Panc1 (cell line): ENCODE results near the gene GLIS1.

Experiments used
- POLR2AphosphoS5 ChIP-seq: IDR thresholded peaks from 2 replicates; pipeline ENCODE4 v1.6.1; 2012; ENCODE audit warnings: mild to moderate bottlenecking, low read depth, low read length, moderate library complexity
- REST ChIP-seq, 2 experiments: IDR thresholded peaks; 2 replicates each; pipeline ENCODE4 v1.6.1; 2011 to 2012; ENCODE audit warnings: low read depth in 2 of 2, control low read depth in 1 of 2, low read length in 1 of 2, mild to moderate bottlenecking in 1 of 2, moderate library complexity in 1 of 2; ENCODE audit not compliant: insufficient read depth in 1 of 2
- SIN3A ChIP-seq: IDR thresholded peaks from 2 replicates; pipeline ENCODE4 v1.6.1; 2012; ENCODE audit warnings: low read depth, mild to moderate bottlenecking, low read length, moderate library complexity, borderline replicate concordance; ENCODE audit not compliant: insufficient read depth
- TCF7L2 ChIP-seq: IDR thresholded peaks from 2 replicates; pipeline ENCODE4 v1.6.1; 2011; ENCODE audit warnings: mild to moderate bottlenecking, low read depth, low read length, inconsistent platforms
- TF ChIP-seq, protein P1 (sequence below): fragments of 450-650 bp; IDR thresholded peaks from 2 replicates; pipeline ENCODE4 v1.5.1; 2017; ENCODE audit warnings: mild to moderate bottlenecking

- TF ChIP-seq, protein P1, sequence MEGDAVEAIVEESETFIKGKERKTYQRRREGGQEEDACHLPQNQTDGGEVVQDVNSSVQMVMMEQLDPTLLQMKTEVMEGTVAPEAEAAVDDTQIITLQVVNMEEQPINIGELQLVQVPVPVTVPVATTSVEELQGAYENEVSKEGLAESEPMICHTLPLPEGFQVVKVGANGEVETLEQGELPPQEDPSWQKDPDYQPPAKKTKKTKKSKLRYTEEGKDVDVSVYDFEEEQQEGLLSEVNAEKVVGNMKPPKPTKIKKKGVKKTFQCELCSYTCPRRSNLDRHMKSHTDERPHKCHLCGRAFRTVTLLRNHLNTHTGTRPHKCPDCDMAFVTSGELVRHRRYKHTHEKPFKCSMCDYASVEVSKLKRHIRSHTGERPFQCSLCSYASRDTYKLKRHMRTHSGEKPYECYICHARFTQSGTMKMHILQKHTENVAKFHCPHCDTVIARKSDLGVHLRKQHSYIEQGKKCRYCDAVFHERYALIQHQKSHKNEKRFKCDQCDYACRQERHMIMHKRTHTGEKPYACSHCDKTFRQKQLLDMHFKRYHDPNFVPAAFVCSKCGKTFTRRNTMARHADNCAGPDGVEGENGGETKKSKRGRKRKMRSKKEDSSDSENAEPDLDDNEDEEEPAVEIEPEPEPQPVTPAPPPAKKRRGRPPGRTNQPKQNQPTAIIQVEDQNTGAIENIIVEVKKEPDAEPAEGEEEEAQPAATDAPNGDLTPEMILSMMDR: no peak
- TF ChIP-seq POLR2AphosphoS5 (no peak), TCF7L2 (no peak), SIN3A (no peak), REST (IDR thresholded peaks at IDR 0.05; ENCODE audit: insufficient read depth in 1 of 2, low read depth in 2 of 2, low read length in 1 of 2) (no peak)
Measured at GRCh38 chr1:53637511-53638359, 101.2 kb downstream of the GLIS1 start.
